H1 (cell line): Measurements from ENCODE around the gene MCM5. TPM values are rescaled to one million over a fixed set of nuclear protein-coding genes. Genes with fewer than 3 reads are reported as not detected.

Experiments used
- CHD1 ChIP-seq: IDR thresholded peaks from 2 replicates; pipeline ENCODE4 v1.6.1; 2012; ENCODE audit warnings: low read depth, low read length, improper control_type of control experiment
- CHD7 ChIP-seq: fragments of 300-600 bp; sonication (generic); IDR thresholded peaks from 2 replicates; pipeline ENCODE4 v1.7.1; 2012; ENCODE audit warnings: low read length, moderate library complexity, mild to moderate bottlenecking, inconsistent platforms; ENCODE audit not compliant: insufficient replicate concordance
- EZH2 ChIP-seq: fragments of 200-600 bp; sonication (generic); IDR thresholded peaks from 2 replicates; pipeline ENCODE4 v1.7.1; 2012; ENCODE audit warnings: low read depth, mild to moderate bottlenecking, moderate library complexity, low read length, inconsistent platforms; ENCODE audit not compliant: severe bottlenecking
- JUN ChIP-seq: IDR thresholded peaks from 2 replicates; pipeline ENCODE4 v1.6.1; 2011; ENCODE audit warnings: low read depth, mild to moderate bottlenecking, improper control_type of control experiment, low read length
- JUND ChIP-seq: IDR thresholded peaks from 2 replicates; pipeline ENCODE4 v1.6.1; 2011; ENCODE audit warnings: mild to moderate bottlenecking, improper control_type of control experiment, low read length
- MAFK ChIP-seq: IDR thresholded peaks from 2 replicates; pipeline ENCODE4 v1.6.1; 2012; ENCODE audit warnings: low read depth, mild to moderate bottlenecking, improper control_type of control experiment, low read length
- RXRA ChIP-seq: IDR thresholded peaks from 2 replicates; pipeline ENCODE4 v1.6.1; 2011; ENCODE audit warnings: low read depth, mild to moderate bottlenecking, low read length, moderate library complexity; ENCODE audit not compliant: insufficient read depth
- SP4 ChIP-seq: IDR thresholded peaks from 2 replicates; pipeline ENCODE4 v1.6.1; 2012; ENCODE audit warnings: low read length, inconsistent platforms
- SRF ChIP-seq: IDR thresholded peaks from 2 replicates; pipeline ENCODE4 v1.6.1; 2011; ENCODE audit warnings: mild to moderate bottlenecking, low read depth, low read length, moderate library complexity
- SUZ12 ChIP-seq: fragments of 200-600 bp; sonication (generic); IDR thresholded peaks from 2 replicates; pipeline ENCODE4 v1.6.1; 2012; ENCODE audit warnings: mild to moderate bottlenecking, inconsistent platforms, low read length, moderate library complexity, mixed read lengths
- TAF1 ChIP-seq: IDR thresholded peaks from 2 replicates; pipeline ENCODE4 v1.6.1; 2011; ENCODE audit warnings: mild to moderate bottlenecking, low read depth, low read length
- USF2 ChIP-seq: IDR thresholded peaks from 2 replicates; pipeline ENCODE4 v1.6.1; 2011; ENCODE audit warnings: low read length, improper control_type of control experiment
- polyA plus RNA-seq, 7 experiments: library from polyadenylated mRNA; depleted of rRNA in 3 of 7; stranded (reverse) in 5 of 7; unstranded in 2 of 7; fragments of >200 nt in 5 of 7; fragments of 200-250 nt in 2 of 7; gene quantifications; 1 replicate in 5 of 7; 2 replicates in 1 of 7; 4 replicates in 1 of 7; pipeline versions ENCODE4 v1.2.1 to v1.2.3, GENCODE V29; 2011 to 2013; ENCODE audit warnings: missing spikeins in 2 of 7, mixed read lengths in 2 of 7
- total RNA-seq: library from RNA; stranded (reverse); fragmentation: NEBNext Ultra II Directional; extraction: Animal tissue kit (Norgen Biotek cat#: 25700); gene quantifications from 2 replicates; pipeline ENCODE4 v1.2.1, GENCODE V29; 2021

Gene MCM5
- total and polyA plus RNA-seq, 2 of the 8 experiments (the other 6 are each of a cell fraction or from before 2014, with no cell fraction given), result 210 to 305 TPM

- TF ChIP-seq CHD7 (no peak), SP4 (no peak), SUZ12 (no peak), RXRA (no peak), EZH2 (no peak), MAFK (no peak), JUN (no peak), CHD1 (no peak), USF2 (no peak), JUND (no peak), TAF1 (no peak), SRF (no peak)
These were observed 40.2 kb downstream of the MCM5 start (continued) for GRCh38 chr22:35440129-35440528.
